DMS153 (cell line): ENCODE results near the gene TMED8.
"Not testable (repeated sequence)": the region's sequence is repeated elsewhere in the genome, so short reads cannot be mapped to it uniquely, and the experiment has no call there.

Experiments
- DNase-seq: peaks from one replicate; lab custom pipeline; 2025; lab: John Stamatoyannopoulos, UW

TMED8 gene

DNA sequence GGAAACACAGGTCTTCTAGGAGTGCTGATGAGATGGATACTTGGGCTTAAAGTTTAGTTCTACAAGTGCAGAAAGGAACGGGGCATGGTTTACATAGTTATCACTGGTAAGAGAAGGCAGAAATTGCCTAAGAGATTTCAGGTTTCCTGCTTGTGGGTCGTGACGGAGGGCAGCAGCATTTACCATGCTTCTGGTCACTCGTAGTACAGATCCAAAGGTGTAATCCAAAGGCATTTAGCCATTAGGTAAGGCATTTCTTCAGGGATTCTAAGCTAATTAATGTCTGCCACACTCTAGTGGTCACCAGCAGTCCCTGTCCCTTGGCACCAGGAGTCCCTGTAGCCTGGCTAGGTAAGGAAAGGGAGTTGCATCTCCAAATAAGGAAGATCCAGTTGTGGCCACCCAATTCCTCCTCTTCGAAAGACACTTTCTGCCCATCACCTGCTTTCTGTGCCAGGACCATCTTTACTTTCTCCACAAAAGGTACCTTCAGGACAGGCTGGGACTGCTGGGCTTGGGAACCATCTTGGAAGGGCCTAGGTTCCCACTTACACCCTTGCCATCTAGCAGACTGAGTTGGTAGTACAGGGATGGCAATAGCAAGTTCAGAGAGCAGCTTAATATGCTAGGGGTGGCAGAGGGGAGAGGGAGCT lies 54.5 kb downstream of the TMED8 start:
- no peak for DNase-seq

- peak; percentile 84 for DNase-seq
Observed at GRCh38 chr14:77320238-77320935, 56.5 kb downstream of the TMED8 start, which contains the start of gene POMT2. TSS of gene POMT2 (minus strand) at chr14:77320883. CDS start at chr14:77320681, 202 bp downstream.

DNA sequence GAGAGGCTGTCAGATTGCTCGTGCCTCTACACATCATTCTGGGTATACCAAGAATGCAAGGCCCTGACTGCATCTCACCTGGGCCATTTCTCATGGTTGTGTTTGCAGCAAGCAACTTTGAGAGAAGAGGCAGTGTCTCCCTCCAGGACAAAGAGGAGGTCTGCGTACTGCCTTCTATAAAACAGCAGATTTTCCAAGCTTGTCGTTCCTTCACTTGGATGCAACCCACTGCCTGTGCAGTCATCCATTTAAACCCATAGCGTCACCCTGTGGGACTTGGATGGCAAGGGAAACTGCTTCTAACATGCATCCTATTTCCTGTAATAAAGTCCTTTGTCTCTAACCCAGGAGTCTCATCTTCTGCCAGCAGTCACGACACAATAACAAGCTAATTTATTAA lies 57.5 kb downstream of the TMED8 start:
- no peak for DNase-seq

DNA sequence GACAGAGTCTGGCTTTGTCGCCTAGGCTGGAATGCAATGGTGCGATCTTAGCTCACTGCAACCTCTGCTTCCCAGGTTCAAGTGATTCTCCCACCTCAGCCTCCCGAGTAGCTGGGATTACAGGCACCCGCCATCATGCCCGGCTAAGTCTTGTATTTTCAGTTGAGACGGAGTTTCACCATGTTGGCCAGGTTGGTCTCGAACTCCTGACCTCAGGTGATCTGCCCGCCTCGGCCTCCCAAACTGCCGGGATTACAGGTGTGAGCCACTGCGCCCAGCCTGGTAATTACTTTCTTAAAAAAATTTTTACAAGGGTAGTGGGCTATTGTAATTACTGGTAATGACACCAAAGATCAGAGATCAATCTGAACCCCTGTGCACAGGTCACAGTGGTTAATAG lies 58.1 kb downstream of the TMED8 start:
- DNase-seq = not testable (repeated sequence)

- no peak for DNase-seq
Observed at GRCh38 chr14:77318006-77318553, 58.8 kb downstream of the TMED8 start.

DNA sequence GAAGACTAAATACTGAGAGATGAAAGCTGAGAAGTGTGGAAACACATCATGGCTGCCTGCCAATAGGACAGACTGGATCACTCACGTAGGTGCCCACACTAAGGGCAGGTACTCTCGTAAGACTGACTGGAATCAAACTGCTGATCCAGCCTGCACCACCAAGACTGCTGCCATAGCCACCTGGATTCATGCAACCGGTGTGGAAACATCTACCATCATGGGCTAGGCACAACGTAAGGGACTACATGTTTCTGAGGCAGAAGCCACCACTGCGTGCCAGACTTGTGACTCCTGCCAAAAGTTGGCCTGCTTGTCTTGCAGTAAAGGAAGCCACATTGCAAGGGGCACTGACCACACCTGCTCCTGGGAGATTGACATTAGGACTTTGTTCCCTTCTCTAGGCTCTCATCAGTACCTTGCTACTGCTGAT lies 60.0 kb downstream of the TMED8 start:
- DNase-seq = peak; percentile 28

- DNase-seq = no peak
Observed at GRCh38 chr14:77316195-77316505, 60.7 kb downstream of the TMED8 start.

DNA sequence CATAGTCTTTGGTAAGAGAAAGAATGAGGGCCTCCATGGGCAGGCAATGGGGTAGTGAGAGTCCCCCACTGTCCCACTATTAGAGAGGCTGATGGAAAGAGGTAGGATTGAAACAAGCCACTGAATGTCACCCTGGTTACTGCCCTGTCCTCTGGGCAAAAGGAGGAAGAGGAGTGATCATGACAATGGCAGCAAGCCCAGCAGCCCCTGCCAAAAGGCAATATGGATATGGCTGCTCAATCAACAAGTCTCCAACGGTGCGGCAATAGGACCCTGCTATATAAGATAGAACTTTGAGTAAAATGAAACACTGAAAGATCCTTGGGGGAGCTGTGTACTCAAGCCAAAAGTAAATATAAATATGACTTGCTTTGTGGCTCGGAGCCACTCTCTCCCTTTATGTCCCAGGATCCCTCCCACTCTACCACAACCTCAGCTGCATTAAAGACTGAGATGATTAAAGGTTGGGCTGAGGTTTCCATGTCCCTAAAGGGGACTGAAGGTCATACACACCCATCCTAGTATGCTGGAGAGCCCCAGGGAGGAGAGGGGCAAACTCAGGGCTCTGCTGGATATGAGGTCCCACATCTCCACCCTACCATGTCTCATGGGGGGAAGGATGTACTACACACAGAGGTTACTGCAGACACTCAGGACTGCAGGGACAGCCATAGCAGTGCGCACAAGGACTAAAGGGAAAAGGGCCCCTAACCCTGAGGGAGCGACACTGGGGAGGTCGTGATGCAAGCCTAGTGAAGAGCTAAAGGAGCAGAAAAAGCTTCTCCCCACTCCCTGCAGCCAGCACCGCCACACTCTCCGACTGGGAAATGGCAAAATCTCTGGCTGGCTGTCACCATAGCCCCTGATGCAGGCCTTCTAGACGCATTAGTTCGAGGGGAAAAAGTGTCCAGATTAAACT lies 62.1 kb downstream of the TMED8 start:
- DNase-seq = no peak

- DNase-seq = no peak
Observed at GRCh38 chr14:77314043-77314442, 62.9 kb downstream of the TMED8 start.

GRCh38 chr14:77313371-77313770 lies 63.5 kb downstream of the TMED8 start:
- no peak for DNase-seq

GRCh38 chr14:77311217-77311616 lies 65.7 kb downstream of the TMED8 start:
- no peak for DNase-seq

DNA sequence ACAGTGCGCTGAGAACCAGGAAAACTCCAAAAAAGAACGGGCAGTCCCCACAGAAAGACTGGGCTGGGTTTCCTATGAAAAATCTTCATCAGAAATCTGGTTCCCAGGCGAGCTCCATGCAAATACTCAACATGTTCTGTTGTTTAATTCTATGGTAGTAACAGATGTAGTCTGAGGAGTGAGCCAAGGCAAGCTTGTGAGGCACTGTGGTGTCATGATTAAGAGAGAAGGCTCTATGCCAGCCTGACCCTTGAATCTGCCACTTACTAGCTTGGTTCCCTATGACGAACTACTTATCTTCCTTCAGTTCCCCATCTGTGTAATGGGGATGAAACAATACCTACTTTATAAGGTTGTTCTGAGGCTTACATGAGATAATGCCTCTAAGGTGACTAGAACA lies 66.9 kb downstream of the TMED8 start:
- DNase-seq = no peak

GRCh38 chr14:77309131-77309530 lies 67.8 kb downstream of the TMED8 start:
- no peak for DNase-seq

GRCh38 chr14:77306851-77307496 lies 69.9 kb downstream of the TMED8 start:
- no peak for DNase-seq

- DNase-seq = no peak
Observed at GRCh38 chr14:77306416-77306815, 70.5 kb downstream of the TMED8 start.

DNA sequence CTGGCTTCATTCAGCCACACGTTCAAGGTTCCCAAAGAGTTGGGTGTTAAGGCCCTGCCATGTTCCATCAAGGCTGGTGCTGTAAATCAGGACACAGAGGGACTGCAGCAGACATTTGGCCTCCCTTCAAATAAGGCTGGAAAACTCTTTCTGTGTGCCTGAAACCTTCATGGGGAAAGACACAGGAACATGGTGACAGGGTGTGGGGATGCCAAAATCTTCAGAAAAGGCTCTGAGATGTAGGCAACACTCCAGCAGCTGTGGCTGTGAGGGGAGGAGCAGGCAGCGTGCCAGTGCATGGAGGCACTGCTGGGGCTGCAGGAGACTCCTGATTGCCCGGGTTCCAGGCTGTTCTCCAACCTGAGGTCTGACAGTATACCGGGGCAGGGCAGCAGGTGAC lies 71.2 kb downstream of the TMED8 start:
- no peak for DNase-seq

GRCh38 chr14:77303417-77304156 lies 73.3 kb downstream of the TMED8 start:
- peak; percentile 81 for DNase-seq

- peak; percentile 55 for DNase-seq
Observed at GRCh38 chr14:77302926-77303325, 74.0 kb downstream of the TMED8 start.

DNA sequence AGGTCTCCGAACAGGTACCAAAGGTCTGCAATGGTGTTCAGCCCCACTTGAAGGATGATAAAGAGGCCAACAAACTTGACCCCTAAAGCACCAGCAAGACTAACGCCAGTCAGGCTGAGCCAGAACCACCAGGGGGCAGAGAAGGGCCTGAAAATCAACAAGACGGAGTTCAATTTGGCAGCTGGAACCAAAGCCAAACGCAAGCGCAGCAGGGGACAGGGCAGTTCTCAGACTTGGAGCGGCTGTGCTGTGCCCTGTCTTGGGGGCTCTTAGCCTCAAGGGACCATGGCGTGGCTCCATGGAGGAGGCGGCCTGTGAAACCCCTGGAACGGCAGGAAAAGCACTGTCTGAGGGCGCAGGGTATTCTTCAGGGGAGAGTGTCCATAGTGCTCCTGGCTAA lies 75.8 kb downstream of the TMED8 start:
- no peak for DNase-seq

- DNase-seq = no peak
Observed at GRCh38 chr14:77299771-77300170, 77.1 kb downstream of the TMED8 start.

DNA sequence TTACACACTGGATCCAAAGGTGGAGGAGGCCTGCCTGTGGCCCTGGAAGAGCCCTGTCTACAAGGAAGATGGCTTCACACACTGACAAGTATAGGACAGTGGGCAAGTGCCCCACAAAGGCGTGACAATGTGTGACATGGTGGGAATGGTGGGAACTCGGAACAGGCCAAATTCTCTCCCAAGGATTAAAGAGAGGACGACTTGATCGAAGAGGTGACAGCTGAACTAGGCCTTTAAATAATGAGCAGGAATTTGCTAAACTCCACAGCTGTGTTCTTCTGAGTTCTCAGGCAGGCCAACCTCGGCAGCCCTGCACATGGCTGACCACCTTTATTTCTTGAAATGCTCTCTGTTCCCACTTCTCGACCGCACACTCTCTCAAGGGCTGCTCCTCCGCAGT lies 80.0 kb downstream of the TMED8 start:
- no peak for DNase-seq
